Bronchial epithelial cell (primary cell): ENCODE data around the gene RXRB. TPM values are rescaled to one million over a fixed set of nuclear protein-coding genes. Genes with fewer than 3 reads are reported as not detected.
A peak's percentile ranks its signal among the peaks of the same experiment; 100 is the strongest.
"Not testable (repeated sequence)": the region's sequence is repeated elsewhere in the genome, so short reads cannot be mapped to it uniquely, and the experiment has no call there.

Source experiments
- DNase-seq: peaks from one replicate; pipeline ENCODE4 v3.0.0-alpha.2; 2010; ENCODE audit warnings: low read depth
- FAIRE-seq: peaks from 2 replicates; lab custom pipeline; 2011; peaks lifted over from hg19 to GRCh38; lab: Jason Lieb, UNC
- H3K27me3 ChIP-seq: 2 replicates; pipeline ENCODE4 v1.5.1; 2011; ENCODE audit warnings: low read length; ENCODE audit not compliant: control insufficient read depth, insufficient read depth
- H3K36me3 ChIP-seq: 2 replicates; pipeline ENCODE4 v1.5.1; 2011; ENCODE audit warnings: low read length; ENCODE audit not compliant: control insufficient read depth, insufficient read depth
- H3K4me3 ChIP-seq: 2 replicates; pipeline ENCODE4 v1.5.1; 2011; ENCODE audit warnings: mild to moderate bottlenecking, low read depth, low read length, control low read depth
- CTCF ChIP-seq: IDR thresholded peaks from 2 replicates; pipeline ENCODE4 v1.5.1; 2011; ENCODE audit warnings: mild to moderate bottlenecking, moderate library complexity, low read length, control low read depth, inconsistent platforms; ENCODE audit not compliant: insufficient read depth, severe bottlenecking
- total RNA-seq: library from RNA; depleted of rRNA; stranded (reverse); fragments of >200 nt; gene quantifications from 2 replicates; pipeline ENCODE4 v1.2.1, GENCODE V29; 2014

RXRB gene
- total RNA-seq, 1 donor from 2014 or later = 15.3 TPM

- TF ChIP-seq CTCF = no peak
- Histone ChIP-seq H3K36me3 (no peaks in the 10 kb centered on the region), H3K4me3 (no peak overlapping the region), H3K27me3 (peaks cover 3% of the 10 kb centered on the region)
- DNase-seq = no peak
- FAIRE-seq = no peak
These were observed 43.0 kb upstream of the RXRB start for GRCh38 chr6:33243476-33243875.

GRCh38 chr6:33241968-33242367, 41.5 kb upstream of the RXRB start:
- FAIRE-seq (no peak), DNase-seq (peak; percentile 16)
- Histone ChIP-seq H3K27me3 (peaks cover 3% of the 10 kb centered on the region), H3K4me3 (no peak overlapping the region), H3K36me3 (no peaks in the 10 kb centered on the region)
- TF ChIP-seq CTCF = no peak

- no peak for TF ChIP-seq CTCF
- no peak for FAIRE-seq
- DNase-seq = no peak
- Histone ChIP-seq H3K36me3 (no peaks in the 10 kb centered on the region), H3K27me3 (peaks cover 6% of the 10 kb centered on the region), H3K4me3 (no peak overlapping the region)
These were observed 37.3 kb upstream of the RXRB start for GRCh38 chr6:33237741-33238140.

GRCh38 chr6:33236852-33237251, 36.4 kb upstream of the RXRB start:
- FAIRE-seq (no peak), DNase-seq (no peak)
- Histone ChIP-seq H3K4me3 (no peak overlapping the region), H3K36me3 (no peaks in the 10 kb centered on the region), H3K27me3 (peaks cover 6% of the 10 kb centered on the region)
- no peak for TF ChIP-seq CTCF

GRCh38 chr6:33236328-33236727, 35.9 kb upstream of the RXRB start:
- H3K4me3 ChIP-seq = no peak overlapping the region
- DNase-seq (no peak), FAIRE-seq (no peak)
- H3K27me3 ChIP-seq = peaks cover 6% of the 10 kb centered on the region
- H3K36me3 ChIP-seq = no peaks in the 10 kb centered on the region
- TF ChIP-seq CTCF = no peak

GRCh38 chr6:33235221-33235634, 34.8 kb upstream of the RXRB start:
- no peak for FAIRE-seq
- DNase-seq = no peak
- no peak for TF ChIP-seq CTCF
- Histone ChIP-seq H3K4me3 (no peak overlapping the region), H3K27me3 (peaks cover 4% of the 10 kb centered on the region), H3K36me3 (no peaks in the 10 kb centered on the region)

GRCh38 chr6:33226503-33227120, 26.1 kb upstream of the RXRB start:
- H3K4me3 ChIP-seq, H3K27me3 ChIP-seq, FAIRE-seq, H3K36me3 ChIP-seq, DNase-seq: not testable (repeated sequence)
